GM12872 (cell line): Measurements from ENCODE around the gene TSSK2.

ENCODE experiments used
- CTCF ChIP-seq: IDR thresholded peaks from 3 replicates; pipeline ENCODE4 v1.5.1; 2011; ENCODE audit warnings: low read depth, mild to moderate bottlenecking, low read length, moderate library complexity; ENCODE audit not compliant: insufficient read depth

TSSK2 gene

GRCh38 chr22:19169947-19170318 is 38.8 kb downstream of the TSSK2 start:
- TF ChIP-seq CTCF: no peak

GRCh38 chr22:19172213-19173046 is 41.3 kb downstream of the TSSK2 start:
- TF ChIP-seq CTCF: no peak

GRCh38 chr22:19173047-19174035 is 42.2 kb downstream of the TSSK2 start:
- no peak for TF ChIP-seq CTCF

DNA sequence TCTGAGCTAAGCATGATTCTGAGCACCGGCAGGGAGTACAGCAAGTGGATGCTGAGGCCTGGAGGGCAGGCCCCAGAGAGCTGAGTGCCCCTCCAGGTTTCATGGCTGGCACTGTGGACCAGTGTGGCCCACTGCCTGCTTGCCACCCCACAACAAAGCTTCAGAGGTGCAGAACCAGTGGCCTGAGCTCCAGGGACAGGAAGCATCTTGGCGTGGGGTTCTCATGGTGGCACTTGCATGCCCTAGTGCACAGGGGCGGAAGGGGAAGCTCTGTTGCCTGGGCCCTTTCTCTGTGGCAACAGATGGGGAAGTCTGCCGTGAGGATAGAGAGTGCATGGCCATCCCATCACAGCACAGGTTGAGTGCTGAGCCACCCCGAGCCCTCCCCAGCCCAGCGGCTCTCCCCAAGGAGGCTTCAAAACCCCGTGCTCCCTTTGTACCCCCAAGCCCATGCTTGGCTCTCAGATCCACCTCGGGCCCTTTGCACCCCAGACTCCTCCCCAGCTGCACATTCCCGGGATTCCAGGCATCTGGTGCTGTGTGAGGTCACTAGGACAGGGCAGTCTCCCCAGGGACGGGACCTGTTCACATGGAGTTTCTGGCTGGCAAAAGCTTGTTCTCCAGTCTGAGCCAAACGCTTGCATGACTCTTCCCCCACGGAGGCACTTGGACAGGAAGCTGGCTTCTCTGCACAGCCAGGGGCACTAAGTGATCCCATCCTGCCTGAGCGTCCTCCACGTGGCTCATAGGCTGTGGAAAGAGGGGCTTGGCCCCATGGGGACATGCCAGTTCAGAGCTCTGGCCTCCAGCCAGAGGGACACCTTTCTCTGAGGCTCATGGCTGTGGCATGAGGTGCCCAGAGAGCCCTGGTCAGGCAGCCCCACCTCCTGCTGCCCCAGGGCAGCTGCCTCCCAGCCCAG is 43.3 kb downstream of the TSSK2 start:
- TF ChIP-seq CTCF: no peak

- no peak for TF ChIP-seq CTCF
Measured at GRCh38 chr22:19175026-19175601, 44.0 kb downstream of the TSSK2 start.

DNA sequence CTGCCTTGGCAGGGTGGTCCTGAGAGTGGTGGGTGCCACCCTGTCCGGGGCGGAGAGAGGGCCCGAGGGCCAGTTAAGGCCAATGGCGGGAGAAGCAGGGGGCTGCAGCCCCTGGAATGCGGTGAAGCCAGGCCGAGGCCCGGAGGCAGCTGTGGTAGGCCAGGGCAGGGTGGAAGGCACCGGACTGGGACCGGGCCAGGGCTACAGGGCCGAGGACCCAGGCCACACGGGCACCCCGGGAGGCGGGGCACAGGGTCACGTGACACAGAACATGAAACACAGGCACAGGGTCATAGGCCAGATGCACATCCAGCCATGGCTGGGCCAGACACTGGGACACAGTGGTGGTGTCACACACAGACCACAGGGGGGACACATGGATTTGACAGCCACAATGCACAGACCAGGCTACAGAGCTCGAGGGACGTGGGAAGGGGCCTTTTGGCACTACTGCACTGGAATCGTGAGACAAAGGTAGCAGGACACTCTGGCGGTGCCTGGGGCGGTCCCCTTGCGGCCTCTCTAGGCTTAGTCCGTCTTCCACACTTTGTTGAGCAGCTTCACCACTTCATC is 44.6 kb downstream of the TSSK2 start:
- no peak for TF ChIP-seq CTCF
